HG02623 (cell line): ENCODE measurements around the gene ADGRL3.

Experiments used
- ATAC-seq: cut with Tn5 transposase; IDR thresholded peaks from one replicate; pipeline ENCODE4 v1.9.1; 2021; ENCODE audit warnings: moderate library complexity; ENCODE audit not compliant: unreplicated experiment

ADGRL3 gene

GRCh38 chr4:61275241-61275640 is 75.1 kb downstream of the ADGRL3 start:
- no peak for ATAC-seq

- ATAC-seq: no peak
Measured at GRCh38 chr4:61276029-61276428, 75.9 kb downstream of the ADGRL3 start.

GRCh38 chr4:61277785-61278760 is 77.9 kb downstream of the ADGRL3 start:
- ATAC-seq: no peak

- no peak for ATAC-seq
Measured at GRCh38 chr4:61292322-61292721, 92.2 kb downstream of the ADGRL3 start.

GRCh38 chr4:61293707-61294400 is 93.7 kb downstream of the ADGRL3 start:
- ATAC-seq: no peak

GRCh38 chr4:61294936-61295335 is 94.8 kb downstream of the ADGRL3 start:
- ATAC-seq: no peak

GRCh38 chr4:61296144-61296543 is 96.0 kb downstream of the ADGRL3 start:
- ATAC-seq: no peak

GRCh38 chr4:61298178-61298740 is 98.1 kb downstream of the ADGRL3 start:
- no peak for ATAC-seq

- no peak for ATAC-seq
Measured at GRCh38 chr4:61299316-61299715, 99.2 kb downstream of the ADGRL3 start.

- no peak for ATAC-seq
Measured at GRCh38 chr4:61300266-61300844, 100.2 kb downstream of the ADGRL3 start.

GRCh38 chr4:61301271-61301670 is 101.1 kb downstream of the ADGRL3 start:
- no peak for ATAC-seq

GRCh38 chr4:61308033-61308432 is 107.9 kb downstream of the ADGRL3 start:
- ATAC-seq: no peak

- no peak for ATAC-seq
Measured at GRCh38 chr4:61309616-61310015, 109.5 kb downstream of the ADGRL3 start.

- ATAC-seq: no peak
Measured at GRCh38 chr4:61312526-61312925, 112.4 kb downstream of the ADGRL3 start.

GRCh38 chr4:61318431-61318830 is 118.3 kb downstream of the ADGRL3 start:
- no peak for ATAC-seq

GRCh38 chr4:61319156-61319555 is 119.0 kb downstream of the ADGRL3 start:
- ATAC-seq: no peak

GRCh38 chr4:61320154-61320553 is 120.0 kb downstream of the ADGRL3 start:
- no peak for ATAC-seq

- ATAC-seq: no peak
Measured at GRCh38 chr4:61320631-61321030, 120.5 kb downstream of the ADGRL3 start.

GRCh38 chr4:61332693-61333092 is 132.6 kb downstream of the ADGRL3 start:
- ATAC-seq: no peak

- ATAC-seq: no peak
Measured at GRCh38 chr4:61333490-61333889, 133.4 kb downstream of the ADGRL3 start.

- no peak for ATAC-seq
Measured at GRCh38 chr4:61335241-61335763, 135.2 kb downstream of the ADGRL3 start.
